Measurements from ENCODE around the gene TNNI2.

- TF ChIP-seq POLR2AphosphoS5 (IDR thresholded peaks at IDR 0.05; ENCODE audit: low read depth, low read length): no peak
- TF ChIP-seq POLR2A (IDR thresholded peaks at IDR 0.05; ENCODE audit: low read depth, low read length): no peak
- no peak for TF ChIP-seq PAX5 (IDR thresholded peaks at IDR 0.05; ENCODE audit: insufficient read depth, low read length, severe bottlenecking)
- TF ChIP-seq SPI1 (IDR thresholded peaks at IDR 0.05; ENCODE audit: low read depth, low read length): no peak
Measured at GRCh38 chr11:1847006-1847735, 8.4 kb downstream of the TNNI2 start.

Measured in GM12891 (cell line).